HG03103 (cell line): Measurements from ENCODE around the gene XPC.

Experiments used
- ATAC-seq: cut with Tn5 transposase; IDR thresholded peaks from one replicate; pipeline ENCODE4 v1.9.1; 2021; ENCODE audit warnings: low read depth; ENCODE audit not compliant: unreplicated experiment

Gene XPC

GRCh38 chr3:14150491-14151230, 27.7 kb downstream of the XPC start:
- ATAC-seq: no peak

GRCh38 chr3:14150078-14150477, 28.3 kb downstream of the XPC start:
- no peak for ATAC-seq

- no peak for ATAC-seq
These were observed 30.1 kb downstream of the XPC start for GRCh38 chr3:14148041-14148985.

- ATAC-seq: no peak
These were observed 30.8 kb downstream of the XPC start for GRCh38 chr3:14147617-14148016.

- no peak for ATAC-seq
These were observed 31.4 kb downstream of the XPC start for GRCh38 chr3:14147066-14147435.

- ATAC-seq: no peak
These were observed 31.9 kb downstream of the XPC start for GRCh38 chr3:14146381-14147065.

GRCh38 chr3:14145670-14146380, 32.6 kb downstream of the XPC start:
- no peak for ATAC-seq

GRCh38 chr3:14145236-14145635, 33.2 kb downstream of the XPC start:
- ATAC-seq: no peak

GRCh38 chr3:14144423-14145075, 33.9 kb downstream of the XPC start:
- ATAC-seq: peak; percentile 98

- no peak for ATAC-seq
These were observed 34.9 kb downstream of the XPC start for GRCh38 chr3:14143271-14144225.

- no peak for ATAC-seq
These were observed 35.7 kb downstream of the XPC start for GRCh38 chr3:14142567-14143270.

- ATAC-seq: no peak
These were observed 36.6 kb downstream of the XPC start for GRCh38 chr3:14141602-14142341.

GRCh38 chr3:14141144-14141543, 37.3 kb downstream of the XPC start:
- ATAC-seq: no peak

- no peak for ATAC-seq
These were observed 37.7 kb downstream of the XPC start for GRCh38 chr3:14140668-14141067.

- no peak for ATAC-seq
These were observed 38.6 kb downstream of the XPC start for GRCh38 chr3:14139771-14140170.

- no peak for ATAC-seq
These were observed 39.3 kb downstream of the XPC start for GRCh38 chr3:14138878-14139655.
